ENCODE measurements around the gene TIPRL. TPM values are rescaled to one million over a fixed set of nuclear protein-coding genes. Genes with fewer than 3 reads are reported as not detected.
A peak's percentile ranks its signal among the peaks of the same experiment; 100 is the strongest.

Gene TIPRL
- total RNA-seq: 10 to 100 TPM in 3 of 4 donors, 1 to 10 TPM in 1; 4.0 to 24.0 (median 19.6) TPM

- H3K4me1 ChIP-seq: peaks cover 2 to 26% (median 13%) of the 10 kb centered on the region in 4 donors
- in situ Hi-C loops (cut with MboI; ENCODE audit: low pct_ligation_motif_present in 1 of 4, low pct_unique_long_range_greater_than_20kb in 1 of 4, low sequenced_read_pairs in 3 of 4) (no loop called here), intact Hi-C loops (cut with DNase I; ENCODE audit: low total_unique reads) (no loop called here)
- peak within 1 kb of the TSS; percentile 42 to 78 (median 63) for H3K4me3 ChIP-seq
- H3K27ac ChIP-seq: peak within 1 kb of the TSS; percentile 90 to 97 (median 93)
- H3K27me3 ChIP-seq: no peaks in the 10 kb centered on the region
- 0% methylated on average over 3 to 52 of the region's 56 CpGs for WGBS, 2 donors (ENCODE audit: low coverage in 1 of 2)
- peak; percentile 78 for TF ChIP-seq POLR2A (IDR thresholded peaks at IDR 0.05)
- peak; percentile 4 for TF ChIP-seq EP300 (IDR thresholded peaks at IDR 0.05; ENCODE audit: low read depth)
- TF ChIP-seq CTCF (IDR thresholded peaks at IDR 0.05): peak; percentile 54 to 90 (median 75)
- TF ChIP-seq POLR2AphosphoS5 (IDR thresholded peaks at IDR 0.05): peak; percentile 70 to 86 (median 85)
- peak; percentile 97 for DNase-seq
- no peaks in the 10 kb centered on the region for H3K9me3 ChIP-seq
- no peaks in the 10 kb centered on the region for H3K36me3 ChIP-seq
These were observed at the start of gene TIPRL for GRCh38 chr1:168178638-168179437. TIPRL (plus strand) TSS chr1:168178962; CDS start chr1:168179078, 116 bp downstream.

GRCh38 chr1:168129933-168130332, 48.8 kb upstream of the TIPRL start:
- Histone ChIP-seq H3K27ac (no peak overlapping the region), H3K4me3 (no peak overlapping the region), H3K36me3 (no peaks in the 10 kb centered on the region), H3K4me1 (peaks cover 4 to 15% (median 8%) of the 10 kb centered on the region in 4 donors), H3K9me3 (no peaks in the 10 kb centered on the region), H3K27me3 (no peaks in the 10 kb centered on the region)
- TF ChIP-seq CTCF (IDR thresholded peaks at IDR 0.05) (no peak), POLR2A (IDR thresholded peaks at IDR 0.05) (no peak), EP300 (IDR thresholded peaks at IDR 0.05; ENCODE audit: low read depth) (no peak), POLR2AphosphoS5 (IDR thresholded peaks at IDR 0.05) (no peak)
- intact Hi-C loops (cut with DNase I; ENCODE audit: low total_unique reads) (no loop called here), in situ Hi-C loops (cut with MboI; ENCODE audit: low pct_ligation_motif_present in 1 of 4, low pct_unique_long_range_greater_than_20kb in 1 of 4, low sequenced_read_pairs in 3 of 4) (no loop called here)
- no peak for DNase-seq
- 90 to 100% methylated on average over 1 to 6 of the region's 6 CpGs for WGBS, 2 donors (ENCODE audit: low coverage in 1 of 2)

GRCh38 chr1:168134132-168134531, 44.6 kb upstream of the TIPRL start:
- H3K36me3 ChIP-seq: no peaks in the 10 kb centered on the region
- peaks cover 13 to 29% (median 24%) of the 10 kb centered on the region in 4 donors for H3K4me1 ChIP-seq
- H3K27me3 ChIP-seq: peaks cover 5% of the 10 kb centered on the region
- intact Hi-C loops (cut with DNase I; ENCODE audit: low total_unique reads): no loop called here
- DNase-seq: no peak
- H3K9me3 ChIP-seq: no peaks in the 10 kb centered on the region
- H3K4me3 ChIP-seq: no peak overlapping the region
- in situ Hi-C loops (cut with MboI; ENCODE audit: low pct_ligation_motif_present in 1 of 4, low pct_unique_long_range_greater_than_20kb in 1 of 4, low sequenced_read_pairs in 3 of 4): no loop called here
- no peak overlapping the region for H3K27ac ChIP-seq
- TF ChIP-seq POLR2AphosphoS5 (IDR thresholded peaks at IDR 0.05) (no peak), EP300 (IDR thresholded peaks at IDR 0.05; ENCODE audit: low read depth) (no peak), CTCF (IDR thresholded peaks at IDR 0.05) (no peak), POLR2A (IDR thresholded peaks at IDR 0.05) (no peak)
- WGBS, 2 donors (ENCODE audit: low coverage in 1 of 2): 23 to 25% methylated on average over 1 of the region's 1 CpG

GRCh38 chr1:168134642-168135041, 44.1 kb upstream of the TIPRL start:
- WGBS, 2 donors (ENCODE audit: low coverage in 1 of 2): 80 to 94% methylated on average over 3 to 7 of the region's 7 CpGs
- intact Hi-C loops (cut with DNase I; ENCODE audit: low total_unique reads): loop anchor here (5.0 kb wide), 1 partner anchor 42 kb away; no protein-coding TSS in a partner anchor

More at GRCh38 chr1:168134642-168135041, 44.1 kb upstream of the TIPRL start:
- in situ Hi-C loops (cut with MboI; ENCODE audit: low pct_ligation_motif_present in 1 of 4, low pct_unique_long_range_greater_than_20kb in 1 of 4, low sequenced_read_pairs in 3 of 4): no loop called here
- H3K4me1 ChIP-seq: peaks cover 13 to 29% (median 24%) of the 10 kb centered on the region in 4 donors
- no peaks in the 10 kb centered on the region for H3K36me3 ChIP-seq
- TF ChIP-seq CTCF (IDR thresholded peaks at IDR 0.05) (no peak), EP300 (IDR thresholded peaks at IDR 0.05; ENCODE audit: low read depth) (no peak), POLR2A (IDR thresholded peaks at IDR 0.05) (no peak), POLR2AphosphoS5 (IDR thresholded peaks at IDR 0.05) (no peak)
- no peak overlapping the region for H3K27ac ChIP-seq
- no peak overlapping the region for H3K4me3 ChIP-seq
- H3K27me3 ChIP-seq: peaks cover 5% of the 10 kb centered on the region
- no peak for DNase-seq
- H3K9me3 ChIP-seq: no peaks in the 10 kb centered on the region

All from transverse colon (tissue), 4 donors.